ENCODE data around the gene UPK1A. TPM values are rescaled to one million over a fixed set of nuclear protein-coding genes. Genes with fewer than 3 reads are reported as not detected.

UPK1A gene
- total RNA-seq (2013; cell fraction: nucleolus; rRNA removed), result not detected in 2 replicates
- total RNA-seq (2014; rRNA removed) (not detected in 2 replicates), total RNA-seq (2014; rRNA removed; fragmentation: Illumina TruSeq; extraction: Trizol) (not detected in 2 replicates), total RNA-seq (2021) (not detected in 2 replicates), polyA plus RNA-seq (2011; rRNA removed) (1.3 and 1.9 TPM in 2 replicates), polyA plus RNA-seq (2014; fragmentation: Illumina TruSeq; extraction: Trizol) (not detected in 2 replicates), polyA plus RNA-seq (2014; fragmentation: Nextera tagmentation; extraction: Ambion mirVana) (under 1 TPM in 1 of 2 experiments, not detected in 1; 0.26 TPM), polyA plus RNA-seq (2014; rRNA removed) (0.06 and 0.15 TPM in 2 replicates), polyA plus RNA-seq (2016; fragmentation: Nextera tagmentation; extraction: Ambion mirVana) (not detected), polyA minus RNA-seq (2011; rRNA and poly(A)+ RNA removed) (0.73 and 1.2 TPM in 2 replicates), Bru-seq, nascent RNA (percentile 24 among the genes with signal in this experiment), BruChase-seq, experiment 1, labeled RNA remaining after a 6-hour chase (percentile 29 among the genes with signal in this experiment), BruChase-seq, experiment 2, labeled RNA remaining after a 2-hour chase (percentile 32 among the genes with signal in this experiment)
- polyA plus RNA-seq (2011; ENCODE audit: low read depth), result 0.31 TPM
- polyA plus RNA-seq (2011; cell fraction: cytosol; rRNA removed), result 2.0 and 3.4 TPM in 2 replicates
- 0.79 and 1.3 TPM in 2 replicates for polyA plus RNA-seq (2011; cell fraction: nucleus; rRNA removed)
- 0.58 and 1.3 TPM in 2 replicates for polyA plus RNA-seq (2012)
- polyA minus RNA-seq (2011; cell fraction: cytosol; rRNA and poly(A)+ RNA removed), result not detected in 2 replicates
- 0.24 and 0.38 TPM in 2 replicates for polyA minus RNA-seq (2011; cell fraction: nucleus; rRNA and poly(A)+ RNA removed)
- long read RNA-seq, experiment 1, result 0 reads
- long read RNA-seq, experiment 2, result 0 reads

- Histone ChIP-seq H3K27me3 (replicated peaks in 1 of 2; ENCODE audit: control insufficient read depth in 2 of 2, insufficient read depth in 2 of 2, low read length in 1 of 2) (no peaks in the 10 kb centered on the region), H3K36me3 (ENCODE audit: control insufficient read depth in 2 of 2, insufficient read depth in 2 of 2, low read length in 1 of 2) (peaks cover 0 to 4% of the 10 kb centered on the region in 2 experiments; a peak in 2 of 4 replicates), H3K9me3 (replicated peaks; ENCODE audit: control insufficient read depth, insufficient read depth, low read length) (no peaks in the 10 kb centered on the region), H3K79me2 (ENCODE audit: control insufficient read depth, insufficient read depth, low read length) (no peaks in the 10 kb centered on the region), H3K27ac (ENCODE audit: control insufficient read depth, insufficient read depth) (no peak within 1 kb of the TSS), H3K9ac (ENCODE audit: control insufficient read depth, insufficient read depth, low read length) (no peak within 1 kb of the TSS), H3K4me2 (ENCODE audit: control insufficient read depth, insufficient read depth) (no peak within 1 kb of the TSS), H4K20me1 (ENCODE audit: control insufficient read depth, insufficient read depth) (no peaks in the 10 kb centered on the region), H3K4me3 (no peak within 1 kb of the TSS), H3K4me1 (ENCODE audit: control insufficient read depth, insufficient read depth, low read length) (no peaks in the 10 kb centered on the region), H2AFZ (ENCODE audit: control insufficient read depth, low read depth, low read length) (no peak within 1 kb of the TSS)
- in situ Hi-C loops (cut with MboI) (no loop called here), intact Hi-C loops (cut with micrococcal nuclease; ENCODE audit: unreplicated experiment) (no loop called here)
- ChIA-PET RAD21 (ENCODE audit: unreplicated experiment) (no interaction called here), POLR2A (no interaction called here), SMC1A (ENCODE audit: uncharacterized antibody, unreplicated experiment) (no interaction called here), CTCF (no interaction called here)
- TF ChIP-seq POLR2A (IDR thresholded peaks at IDR 0.05; ENCODE audit: low read depth, low read length), result peak; percentile 15; the same call in 1 of the 2 replicates
- no peak for TF ChIP-seq NFIC (IDR thresholded peaks at IDR 0.05; ENCODE audit: low read depth, low read length)
- no peak for FAIRE-seq
- ATAC-seq, result no peak
- no peak for DNase-seq (ENCODE audit: low read depth, low spot score)
- 73% methylated on average over 16 of the region's 16 CpGs for WGBS (ENCODE audit: insufficient coverage, insufficient replicate concordance, low lambda C conversion rate, missing lambda C conversion rate)
- BruUV-seq (replicated peaks), result no TSS peak
Observed at GRCh38 chr19:35666251-35666913, at the start of gene UPK1A. TSS of gene UPK1A (plus strand) at chr19:35666517. CDS start at chr19:35666813, 296 bp downstream.

- Histone ChIP-seq H3K4me3 (no peak overlapping the region), H2AFZ (ENCODE audit: control insufficient read depth, low read depth, low read length) (no peak overlapping the region), H3K27ac (ENCODE audit: control insufficient read depth, insufficient read depth) (no peak overlapping the region), H3K9ac (ENCODE audit: control insufficient read depth, insufficient read depth, low read length) (no peak overlapping the region), H3K79me2 (ENCODE audit: control insufficient read depth, insufficient read depth, low read length) (no peaks in the 10 kb centered on the region), H3K4me1 (ENCODE audit: control insufficient read depth, insufficient read depth, low read length) (no peaks in the 10 kb centered on the region), H3K4me2 (ENCODE audit: control insufficient read depth, insufficient read depth) (no peak overlapping the region), H3K27me3 (replicated peaks in 1 of 2; ENCODE audit: control insufficient read depth in 2 of 2, insufficient read depth in 2 of 2, low read length in 1 of 2) (no peaks in the 10 kb centered on the region), H4K20me1 (ENCODE audit: control insufficient read depth, insufficient read depth) (no peaks in the 10 kb centered on the region), H3K36me3 (ENCODE audit: control insufficient read depth in 2 of 2, insufficient read depth in 2 of 2, low read length in 1 of 2) (no peaks in the 10 kb centered on the region; a peak in 1 of 4 replicates), H3K9me3 (replicated peaks; ENCODE audit: control insufficient read depth, insufficient read depth, low read length) (no peaks in the 10 kb centered on the region)
- ChIA-PET SMC1A (ENCODE audit: uncharacterized antibody, unreplicated experiment) (no interaction called here), POLR2A (no interaction called here), RAD21 (ENCODE audit: unreplicated experiment) (no interaction called here), CTCF (no interaction called here)
- ATAC-seq (no peak), DNase-seq (ENCODE audit: low read depth, low spot score) (no peak), FAIRE-seq (no peak)
- intact Hi-C loops (cut with micrococcal nuclease; ENCODE audit: unreplicated experiment) (no loop called here), in situ Hi-C loops (cut with MboI) (no loop called here)
- no TSS peak for BruUV-seq (replicated peaks)
- 89% methylated on average over 7 of the region's 7 CpGs for WGBS (ENCODE audit: insufficient coverage, insufficient replicate concordance, low lambda C conversion rate, missing lambda C conversion rate)
- TF ChIP-seq SKIL (IDR thresholded peaks at IDR 0.05; ENCODE audit: low read depth, poor library complexity, severe bottlenecking), result no peak
Observed at GRCh38 chr19:35618857-35619256, 47.5 kb upstream of the UPK1A start.
